Parathyroid adenoma (tissue), 2 donors: Measurements from ENCODE around the gene ADAMTS3.

Experiments used
- H2AFZ ChIP-seq: fragments of 300-600 bp; sonication (generic); one replicate; pipeline ENCODE4 v1.7.0; 2017; ENCODE audit warnings: antibody characterized with exemption, mild to moderate bottlenecking
- H3K27ac ChIP-seq: fragments of 300-600 bp; sonication (generic); one replicate; pipeline ENCODE4 v1.7.0; 2017
- H3K27me3 ChIP-seq: fragments of 300-600 bp; sonication (generic); one replicate; pipeline ENCODE4 v1.7.0; 2017; ENCODE audit warnings: low read length; ENCODE audit not compliant: control insufficient read depth, insufficient read depth
- H3K36me3 ChIP-seq: fragments of 300-600 bp; sonication (generic); one replicate; pipeline ENCODE4 v1.7.0; 2017; ENCODE audit warnings: low read length; ENCODE audit not compliant: control insufficient read depth, insufficient read depth
- H3K4me1 ChIP-seq: fragments of 300-600 bp; sonication (generic); one replicate; pipeline ENCODE4 v1.7.0; 2017; ENCODE audit warnings: control low read depth
- H3K4me2 ChIP-seq: fragments of 300-600 bp; sonication (generic); one replicate; pipeline ENCODE4 v1.7.0; 2017; ENCODE audit warnings: low read length
- H3K4me3 ChIP-seq: fragments of 300-600 bp; sonication (generic); one replicate; pipeline ENCODE4 v1.7.0; 2017; ENCODE audit warnings: low read depth, low read length
- H3K79me2 ChIP-seq: fragments of 300-600 bp; sonication (generic); one replicate; pipeline ENCODE4 v1.7.0; 2017; ENCODE audit warnings: control low read depth
- H3K9ac ChIP-seq: fragments of 300-600 bp; sonication (generic); one replicate; pipeline ENCODE4 v1.7.0; 2017; ENCODE audit warnings: mild to moderate bottlenecking
- H3K9me3 ChIP-seq: fragments of 300-600 bp; sonication (generic); one replicate; pipeline ENCODE4 v1.7.0; 2017; ENCODE audit warnings: low read length; ENCODE audit not compliant: control insufficient read depth
- TF ChIP-seq, protein P1 (sequence below): fragments of 300-600 bp; sonication (generic); IDR thresholded peaks from one replicate; pipeline ENCODE4 v1.7.0; 2017; ENCODE audit warnings: antibody characterized with exemption, mild to moderate bottlenecking
- donor health status: primary hyperparathyroidism.

The ADAMTS3 gene

DNA sequence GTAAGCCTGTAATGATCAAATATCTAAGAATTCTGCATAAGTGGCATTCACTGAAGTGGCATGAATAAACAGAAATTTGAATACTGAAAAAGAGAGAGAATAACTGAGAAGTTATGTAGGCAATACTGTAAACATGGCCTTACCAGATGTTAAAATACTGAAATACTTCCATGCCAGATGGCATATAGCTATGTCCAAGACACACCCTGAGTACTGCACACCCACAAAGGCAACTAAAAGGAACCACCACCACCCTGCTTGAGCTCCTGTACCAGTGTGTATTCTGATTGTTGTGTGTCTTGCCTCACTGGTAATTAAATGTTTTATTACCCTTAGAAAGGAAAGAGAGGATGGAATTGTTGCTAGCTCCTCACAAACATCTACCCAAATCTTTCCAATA, 192.1 kb downstream of the ADAMTS3 start:
- H3K36me3 ChIP-seq: no peaks in the 10 kb centered on the region
- H3K9ac ChIP-seq: no peak overlapping the region
- H3K4me2 ChIP-seq: no peak overlapping the region
- no peak overlapping the region for H3K27ac ChIP-seq
- H3K9me3 ChIP-seq: no peaks in the 10 kb centered on the region
- TF ChIP-seq, protein P1, sequence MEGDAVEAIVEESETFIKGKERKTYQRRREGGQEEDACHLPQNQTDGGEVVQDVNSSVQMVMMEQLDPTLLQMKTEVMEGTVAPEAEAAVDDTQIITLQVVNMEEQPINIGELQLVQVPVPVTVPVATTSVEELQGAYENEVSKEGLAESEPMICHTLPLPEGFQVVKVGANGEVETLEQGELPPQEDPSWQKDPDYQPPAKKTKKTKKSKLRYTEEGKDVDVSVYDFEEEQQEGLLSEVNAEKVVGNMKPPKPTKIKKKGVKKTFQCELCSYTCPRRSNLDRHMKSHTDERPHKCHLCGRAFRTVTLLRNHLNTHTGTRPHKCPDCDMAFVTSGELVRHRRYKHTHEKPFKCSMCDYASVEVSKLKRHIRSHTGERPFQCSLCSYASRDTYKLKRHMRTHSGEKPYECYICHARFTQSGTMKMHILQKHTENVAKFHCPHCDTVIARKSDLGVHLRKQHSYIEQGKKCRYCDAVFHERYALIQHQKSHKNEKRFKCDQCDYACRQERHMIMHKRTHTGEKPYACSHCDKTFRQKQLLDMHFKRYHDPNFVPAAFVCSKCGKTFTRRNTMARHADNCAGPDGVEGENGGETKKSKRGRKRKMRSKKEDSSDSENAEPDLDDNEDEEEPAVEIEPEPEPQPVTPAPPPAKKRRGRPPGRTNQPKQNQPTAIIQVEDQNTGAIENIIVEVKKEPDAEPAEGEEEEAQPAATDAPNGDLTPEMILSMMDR: no peak
- no peak overlapping the region for H2AFZ ChIP-seq
- no peak overlapping the region for H3K4me3 ChIP-seq
- no peaks in the 10 kb centered on the region for H3K27me3 ChIP-seq
- H3K79me2 ChIP-seq: no peaks in the 10 kb centered on the region
- no peaks in the 10 kb centered on the region for H3K4me1 ChIP-seq

DNA sequence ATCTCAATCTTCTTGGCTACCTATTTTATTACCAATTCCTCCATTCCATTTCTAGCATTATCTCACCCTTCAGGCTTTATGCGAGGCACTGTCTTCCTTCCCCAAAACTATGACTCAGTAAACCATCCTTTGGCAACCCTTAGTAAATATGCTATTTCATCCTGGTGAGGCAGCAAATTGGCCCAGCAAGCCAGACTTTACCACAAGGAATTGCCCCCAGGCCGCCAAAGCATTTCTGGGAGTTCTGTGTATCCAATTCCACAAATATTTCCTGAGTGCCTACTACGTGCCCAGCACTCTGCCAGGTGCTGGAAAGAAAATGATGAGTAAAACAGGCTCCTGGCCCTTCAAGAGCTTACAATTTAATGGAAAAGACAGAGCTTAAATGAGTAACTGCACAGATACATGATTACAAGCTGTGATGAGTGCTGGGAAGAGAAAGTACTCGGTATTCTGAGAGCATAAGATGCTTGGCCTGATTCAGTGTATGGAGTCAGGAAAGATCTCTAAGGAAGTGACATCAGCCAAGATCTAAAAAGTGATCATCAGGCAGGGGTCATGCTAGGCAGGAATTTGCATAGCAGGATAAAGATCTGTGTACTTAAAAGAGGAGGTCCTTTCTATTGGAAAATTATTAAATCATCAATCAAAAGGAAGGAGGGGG, 193.8 kb downstream of the ADAMTS3 start:
- H3K9ac ChIP-seq: no peak overlapping the region
- no peaks in the 10 kb centered on the region for H3K4me1 ChIP-seq
- TF ChIP-seq, protein P1: no peak
- no peaks in the 10 kb centered on the region for H3K27me3 ChIP-seq
- no peak overlapping the region for H3K27ac ChIP-seq
- H2AFZ ChIP-seq: no peak overlapping the region
- no peak overlapping the region for H3K4me3 ChIP-seq
- H3K4me2 ChIP-seq: no peak overlapping the region
- H3K36me3 ChIP-seq: no peaks in the 10 kb centered on the region
- no peaks in the 10 kb centered on the region for H3K79me2 ChIP-seq
- no peaks in the 10 kb centered on the region for H3K9me3 ChIP-seq

DNA sequence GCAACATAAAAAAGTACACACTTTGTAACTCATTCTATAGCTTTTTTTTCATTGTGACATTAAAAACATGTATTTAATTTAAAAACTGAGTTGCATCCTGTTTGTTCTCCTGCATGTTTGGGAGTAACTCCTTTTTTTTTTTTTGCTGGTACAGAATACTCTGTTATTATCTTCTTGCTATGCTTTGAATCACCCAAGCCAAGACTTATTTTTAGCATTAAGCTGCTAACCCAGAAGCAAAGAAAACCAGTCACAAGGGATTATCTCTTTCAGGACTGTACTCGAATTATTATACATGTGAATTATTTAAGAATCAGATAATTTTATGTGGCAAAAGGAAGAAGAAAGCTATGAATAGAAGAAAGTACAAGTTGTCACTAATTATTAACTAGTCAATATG, 194.9 kb downstream of the ADAMTS3 start:
- no peak overlapping the region for H2AFZ ChIP-seq
- no peak overlapping the region for H3K27ac ChIP-seq
- H3K9me3 ChIP-seq: no peaks in the 10 kb centered on the region
- no peaks in the 10 kb centered on the region for H3K36me3 ChIP-seq
- no peaks in the 10 kb centered on the region for H3K4me1 ChIP-seq
- H3K27me3 ChIP-seq: no peaks in the 10 kb centered on the region
- no peaks in the 10 kb centered on the region for H3K79me2 ChIP-seq
- no peak overlapping the region for H3K9ac ChIP-seq
- H3K4me3 ChIP-seq: no peak overlapping the region
- no peak overlapping the region for H3K4me2 ChIP-seq
- TF ChIP-seq, protein P1: no peak

DNA sequence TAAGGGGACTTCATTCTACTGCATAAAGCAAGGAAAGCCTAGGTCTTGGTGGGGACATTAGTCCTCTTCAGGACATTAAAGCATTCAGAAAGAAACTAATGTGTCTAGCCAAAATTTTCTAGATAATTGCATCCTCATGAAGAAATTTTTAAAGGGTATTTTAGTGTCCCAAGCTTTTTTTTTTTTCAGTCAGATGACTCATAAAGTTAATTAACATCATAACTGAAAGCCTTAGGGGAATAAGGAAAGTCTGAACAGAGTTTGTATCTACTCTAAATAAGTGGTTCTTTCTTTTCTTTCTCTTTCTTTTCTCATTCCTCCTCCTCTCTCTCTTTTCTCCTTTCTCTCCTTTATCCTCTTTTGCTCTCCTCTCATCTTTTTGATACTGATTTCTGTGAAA, 202.4 kb downstream of the ADAMTS3 start:
- Histone ChIP-seq H3K9ac (no peak overlapping the region), H3K36me3 (no peaks in the 10 kb centered on the region), H3K27me3 (no peaks in the 10 kb centered on the region), H2AFZ (no peak overlapping the region), H3K79me2 (no peaks in the 10 kb centered on the region), H3K4me3 (no peak overlapping the region), H3K4me1 (no peaks in the 10 kb centered on the region), H3K27ac (no peak overlapping the region), H3K9me3 (no peaks in the 10 kb centered on the region), H3K4me2 (no peak overlapping the region)
- TF ChIP-seq, protein P1: no peak

DNA sequence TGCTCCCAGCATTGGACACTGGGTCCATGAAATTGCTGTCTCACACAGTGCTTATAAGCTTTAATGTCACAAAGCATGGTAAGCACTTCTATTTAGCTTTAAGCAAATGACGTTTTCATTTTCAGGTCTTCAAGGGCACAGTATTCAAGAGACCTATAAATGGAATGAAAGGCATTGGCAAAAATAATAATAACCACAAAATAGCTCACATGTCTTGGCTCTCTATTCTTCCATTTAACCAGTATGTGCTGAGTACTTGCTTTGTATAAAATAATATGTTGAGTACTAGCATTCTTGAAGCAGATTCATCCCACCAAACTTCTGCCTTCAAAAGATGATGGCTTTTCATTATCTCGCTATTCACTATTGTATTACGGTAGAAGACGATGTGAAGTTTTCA, 203.0 kb downstream of the ADAMTS3 start:
- Histone ChIP-seq H3K27me3 (no peaks in the 10 kb centered on the region), H3K79me2 (no peaks in the 10 kb centered on the region), H3K36me3 (no peaks in the 10 kb centered on the region), H2AFZ (no peak overlapping the region), H3K4me1 (no peaks in the 10 kb centered on the region), H3K9ac (no peak overlapping the region), H3K27ac (no peak overlapping the region), H3K9me3 (no peaks in the 10 kb centered on the region), H3K4me2 (no peak overlapping the region), H3K4me3 (no peak overlapping the region)
- TF ChIP-seq, protein P1: no peak
